GM10847 (cell line): ENCODE measurements around the gene CRK.

Source experiments
- POLR2A ChIP-seq: IDR thresholded peaks from 2 replicates; pipeline ENCODE4 v1.6.1; 2011; ENCODE audit not compliant: insufficient read length; ENCODE audit errors: extremely low read depth

CRK gene

GRCh38 chr17:1455797-1456599 is at the start of gene CRK:
Gene CRK (minus strand): TSS chr17:1456232. CDS start chr17:1456117, 115 bp downstream.
- peak; percentile 92 for TF ChIP-seq POLR2A

GRCh38 chr17:1505586-1505985 is 49.6 kb upstream of the CRK start:
- TF ChIP-seq POLR2A = no peak

- TF ChIP-seq POLR2A = no peak
Observed at GRCh38 chr17:1504866-1505265, 48.8 kb upstream of the CRK start.

GRCh38 chr17:1503699-1504098 is 47.7 kb upstream of the CRK start:
- no peak for TF ChIP-seq POLR2A

- TF ChIP-seq POLR2A = no peak
Observed at GRCh38 chr17:1498869-1499268, 42.8 kb upstream of the CRK start.

- no peak for TF ChIP-seq POLR2A
Observed at GRCh38 chr17:1498233-1498632, 42.2 kb upstream of the CRK start.

- TF ChIP-seq POLR2A = no peak
Observed at GRCh38 chr17:1497831-1498230, 41.8 kb upstream of the CRK start.

- no peak for TF ChIP-seq POLR2A
Observed at GRCh38 chr17:1496869-1497268, 40.8 kb upstream of the CRK start.

GRCh38 chr17:1495265-1495989 is 39.4 kb upstream of the CRK start:
- TF ChIP-seq POLR2A = no peak

- TF ChIP-seq POLR2A = no peak
Observed at GRCh38 chr17:1494736-1495253, 38.8 kb upstream of the CRK start.

- TF ChIP-seq POLR2A = no peak
Observed at GRCh38 chr17:1494203-1494602, 38.2 kb upstream of the CRK start.

- TF ChIP-seq POLR2A = no peak
Observed at GRCh38 chr17:1493291-1493980, 37.4 kb upstream of the CRK start.

GRCh38 chr17:1492249-1493206 is 36.5 kb upstream of the CRK start, which contains the start of gene MYO1C:
Gene MYO1C (minus strand): TSS chr17:1492686. CDS start chr17:1492487, 199 bp downstream.
- TF ChIP-seq POLR2A = no peak

- TF ChIP-seq POLR2A = no peak
Observed at GRCh38 chr17:1491443-1492248, 35.6 kb upstream of the CRK start.
